ENCODE measurements around the gene FAM76B.

Gene FAM76B

GRCh38 chr11:95732930-95733602, 56.5 kb downstream of the FAM76B start:
- no peak for ATAC-seq (ENCODE audit: low read depth)
- peaks cover 1% of the 10 kb centered on the region for H3K27me3 Mint-ChIP-seq
- H3K4me3 Mint-ChIP-seq = no peak overlapping the region
- H3K27ac Mint-ChIP-seq = no peak overlapping the region
- H3K4me1 Mint-ChIP-seq = peaks cover 12% of the 10 kb centered on the region
- H3K9me3 Mint-ChIP-seq = peaks cover 4% of the 10 kb centered on the region
- DNase-seq (ENCODE audit: low spot score in 2 of 2) = no peak
- H3K36me3 Mint-ChIP-seq = peaks cover 2% of the 10 kb centered on the region

GRCh38 chr11:95729462-95729861, 60.1 kb downstream of the FAM76B start:
- Mint-ChIP-seq H3K4me3 (no peak overlapping the region), H3K9me3 (peaks cover 4% of the 10 kb centered on the region), H3K27me3 (no peaks in the 10 kb centered on the region), H3K27ac (no peak overlapping the region), H3K36me3 (peaks cover 2% of the 10 kb centered on the region), H3K4me1 (peaks cover 10% of the 10 kb centered on the region)
- ATAC-seq (ENCODE audit: low read depth) (no peak), DNase-seq (ENCODE audit: low spot score in 2 of 2) (no peak)

- no peak overlapping the region for H3K27ac Mint-ChIP-seq
Observed at GRCh38 chr11:95728790-95729189, 60.8 kb downstream of the FAM76B start.

GRCh38 chr11:95728094-95728493, 61.5 kb downstream of the FAM76B start:
- no peaks in the 10 kb centered on the region for H3K27me3 Mint-ChIP-seq
- peaks cover 4% of the 10 kb centered on the region for H3K9me3 Mint-ChIP-seq
- H3K36me3 Mint-ChIP-seq = peaks cover 4% of the 10 kb centered on the region
- H3K4me3 Mint-ChIP-seq = no peak overlapping the region
- ATAC-seq (ENCODE audit: low read depth) (no peak), DNase-seq (ENCODE audit: low spot score in 2 of 2) (no peak)
- no peak overlapping the region for H3K27ac Mint-ChIP-seq
- H3K4me1 Mint-ChIP-seq = peaks cover 3% of the 10 kb centered on the region

More at GRCh38 chr11:95728790-95729189, 60.8 kb downstream of the FAM76B start:
- H3K36me3 Mint-ChIP-seq = peaks cover 3% of the 10 kb centered on the region
- peaks cover 4% of the 10 kb centered on the region for H3K9me3 Mint-ChIP-seq
- no peak overlapping the region for H3K4me3 Mint-ChIP-seq
- H3K27me3 Mint-ChIP-seq = no peaks in the 10 kb centered on the region
- H3K4me1 Mint-ChIP-seq = peaks cover 3% of the 10 kb centered on the region
- DNase-seq (ENCODE audit: low spot score in 2 of 2) (no peak), ATAC-seq (ENCODE audit: low read depth) (no peak)

- peaks cover 4% of the 10 kb centered on the region for H3K36me3 Mint-ChIP-seq
- no peaks in the 10 kb centered on the region for H3K27me3 Mint-ChIP-seq
- H3K4me1 Mint-ChIP-seq = peaks cover 3% of the 10 kb centered on the region
- H3K27ac Mint-ChIP-seq = no peak overlapping the region
- H3K9me3 Mint-ChIP-seq = peaks cover 4% of the 10 kb centered on the region
- ATAC-seq (ENCODE audit: low read depth) (no peak), DNase-seq (ENCODE audit: low spot score in 2 of 2) (no peak)
- H3K4me3 Mint-ChIP-seq = no peak overlapping the region
Observed at GRCh38 chr11:95727620-95728019, 62.0 kb downstream of the FAM76B start.

GRCh38 chr11:95727111-95727510, 62.5 kb downstream of the FAM76B start:
- Mint-ChIP-seq H3K4me3 (no peak overlapping the region), H3K27me3 (no peaks in the 10 kb centered on the region), H3K27ac (no peak overlapping the region), H3K36me3 (peaks cover 4% of the 10 kb centered on the region), H3K9me3 (peaks cover 4% of the 10 kb centered on the region), H3K4me1 (peaks cover 3% of the 10 kb centered on the region)
- DNase-seq (ENCODE audit: low spot score in 2 of 2) (no peak), ATAC-seq (ENCODE audit: low read depth) (no peak)

- peaks cover 11% of the 10 kb centered on the region for H3K4me1 Mint-ChIP-seq
- no peak for DNase-seq (ENCODE audit: low spot score in 2 of 2)
- H3K4me3 Mint-ChIP-seq = no peak overlapping the region
- H3K9me3 Mint-ChIP-seq = peaks cover 1% of the 10 kb centered on the region
- no peaks in the 10 kb centered on the region for H3K27me3 Mint-ChIP-seq
- ATAC-seq (ENCODE audit: low read depth) = no peak
- no peak overlapping the region for H3K27ac Mint-ChIP-seq
- H3K36me3 Mint-ChIP-seq = peaks cover 4% of the 10 kb centered on the region
Observed at GRCh38 chr11:95725196-95725595, 64.4 kb downstream of the FAM76B start.

- H3K27ac Mint-ChIP-seq = no peak overlapping the region
Observed at GRCh38 chr11:95723361-95723942, 66.1 kb downstream of the FAM76B start.

GRCh38 chr11:95720195-95720594, 69.4 kb downstream of the FAM76B start:
- Mint-ChIP-seq H3K9me3 (peaks cover 10% of the 10 kb centered on the region), H3K27ac (peak overlapping the region; percentile 76), H3K27me3 (no peaks in the 10 kb centered on the region), H3K36me3 (peaks cover 14% of the 10 kb centered on the region), H3K4me1 (peaks cover 40% of the 10 kb centered on the region), H3K4me3 (peak overlapping the region; percentile 50)
- no peak for ATAC-seq (ENCODE audit: low read depth)
- no peak for DNase-seq (ENCODE audit: low spot score in 2 of 2)

More at GRCh38 chr11:95723361-95723942, 66.1 kb downstream of the FAM76B start:
- peaks cover 3% of the 10 kb centered on the region for H3K9me3 Mint-ChIP-seq
- no peak for DNase-seq (ENCODE audit: low spot score in 2 of 2)
- H3K4me1 Mint-ChIP-seq = peaks cover 21% of the 10 kb centered on the region
- H3K4me3 Mint-ChIP-seq = no peak overlapping the region
- ATAC-seq (ENCODE audit: low read depth) = no peak
- H3K27me3 Mint-ChIP-seq = no peaks in the 10 kb centered on the region
- peaks cover 7% of the 10 kb centered on the region for H3K36me3 Mint-ChIP-seq
